Subcutaneous adipose tissue (tissue), 4 donors: ENCODE results near the gene TNNI3. TPM values are rescaled to one million over a fixed set of nuclear protein-coding genes. Genes with fewer than 3 reads are reported as not detected.

Experiments
- total RNA-seq, 4 donors: library from RNA; depleted of rRNA; stranded (reverse); fragments of >200 nt; gene quantifications; one replicate each; pipeline ENCODE4 v1.1.0, GENCODE V29; 2016
- TF ChIP-seq, protein P1 (sequence below): fragments of 450-650 bp; IDR thresholded peaks from one replicate; pipeline ENCODE4 v1.5.1; 2016; ENCODE audit warnings: low read depth, mild to moderate bottlenecking, control low read depth, antibody characterized with exemption, moderate library complexity

The TNNI3 gene
- total RNA-seq, 4 donors from 2014 or later: not detected

DNA sequence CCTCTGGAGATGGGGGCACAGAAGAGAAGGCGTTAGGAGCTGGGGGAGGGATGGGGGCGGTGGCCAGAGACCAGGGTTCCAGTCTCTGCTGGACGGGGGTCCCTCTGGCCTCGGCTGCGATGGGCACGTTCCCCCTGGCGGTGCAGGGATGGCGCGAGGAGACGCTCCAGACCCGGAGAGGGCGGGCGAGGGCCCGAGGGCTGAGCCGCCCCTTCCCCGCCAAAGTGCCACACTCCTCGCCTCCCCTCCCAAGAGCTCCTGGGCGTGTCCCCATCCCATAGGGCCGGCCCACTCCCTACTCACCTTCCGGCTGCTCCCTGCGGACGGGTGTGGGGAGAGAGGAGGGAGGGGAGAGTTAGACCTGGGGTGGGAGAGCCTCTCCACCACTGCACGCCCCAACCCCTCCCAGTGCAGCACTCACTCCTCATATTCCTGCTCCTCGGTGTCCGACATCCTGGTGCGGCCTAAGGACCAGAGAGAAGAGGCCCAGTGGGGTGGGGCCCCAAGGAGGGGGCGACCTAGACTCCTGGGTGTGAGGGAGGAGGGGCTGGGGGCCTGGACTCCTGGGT, 10.7 kb downstream of the TNNI3 start:
- TF ChIP-seq, protein P1, sequence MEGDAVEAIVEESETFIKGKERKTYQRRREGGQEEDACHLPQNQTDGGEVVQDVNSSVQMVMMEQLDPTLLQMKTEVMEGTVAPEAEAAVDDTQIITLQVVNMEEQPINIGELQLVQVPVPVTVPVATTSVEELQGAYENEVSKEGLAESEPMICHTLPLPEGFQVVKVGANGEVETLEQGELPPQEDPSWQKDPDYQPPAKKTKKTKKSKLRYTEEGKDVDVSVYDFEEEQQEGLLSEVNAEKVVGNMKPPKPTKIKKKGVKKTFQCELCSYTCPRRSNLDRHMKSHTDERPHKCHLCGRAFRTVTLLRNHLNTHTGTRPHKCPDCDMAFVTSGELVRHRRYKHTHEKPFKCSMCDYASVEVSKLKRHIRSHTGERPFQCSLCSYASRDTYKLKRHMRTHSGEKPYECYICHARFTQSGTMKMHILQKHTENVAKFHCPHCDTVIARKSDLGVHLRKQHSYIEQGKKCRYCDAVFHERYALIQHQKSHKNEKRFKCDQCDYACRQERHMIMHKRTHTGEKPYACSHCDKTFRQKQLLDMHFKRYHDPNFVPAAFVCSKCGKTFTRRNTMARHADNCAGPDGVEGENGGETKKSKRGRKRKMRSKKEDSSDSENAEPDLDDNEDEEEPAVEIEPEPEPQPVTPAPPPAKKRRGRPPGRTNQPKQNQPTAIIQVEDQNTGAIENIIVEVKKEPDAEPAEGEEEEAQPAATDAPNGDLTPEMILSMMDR: no peak

DNA sequence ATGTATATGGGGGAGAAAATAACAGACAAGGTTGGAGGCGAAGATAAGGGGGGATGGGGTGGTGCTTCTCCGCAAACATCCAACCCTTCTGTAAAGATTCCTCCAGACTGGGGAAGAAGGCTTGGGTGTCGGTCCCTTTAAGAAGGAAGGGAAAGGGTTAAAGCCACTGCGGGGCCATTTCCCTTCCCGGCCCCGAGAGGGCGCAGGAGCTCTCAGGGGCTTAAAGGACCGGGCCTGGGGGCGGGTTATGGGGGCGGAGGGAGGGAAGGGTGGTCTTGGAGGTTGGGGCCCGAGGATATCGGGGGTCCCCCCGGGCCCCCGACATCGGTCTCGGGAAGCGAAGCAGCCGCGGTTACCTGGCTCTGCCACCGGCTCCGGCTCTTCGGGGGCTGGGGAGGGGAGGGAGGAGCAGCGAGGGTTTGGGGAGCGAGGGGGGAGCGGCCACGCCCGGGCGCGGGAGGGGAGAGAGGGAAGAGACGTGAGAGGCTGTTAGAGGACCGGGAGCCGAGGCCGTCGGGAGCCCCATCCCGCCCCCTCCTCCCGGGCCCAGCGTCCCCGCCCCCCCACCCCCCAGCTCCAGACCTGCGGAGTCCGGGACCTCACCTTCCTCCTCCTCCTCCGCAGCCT, 11.3 kb downstream of the TNNI3 start:
- TF ChIP-seq, protein P1: no peak

- TF ChIP-seq, protein P1: no peak
These were observed 12.3 kb downstream of the TNNI3 start for GRCh38 chr19:55145232-55145631.

DNA sequence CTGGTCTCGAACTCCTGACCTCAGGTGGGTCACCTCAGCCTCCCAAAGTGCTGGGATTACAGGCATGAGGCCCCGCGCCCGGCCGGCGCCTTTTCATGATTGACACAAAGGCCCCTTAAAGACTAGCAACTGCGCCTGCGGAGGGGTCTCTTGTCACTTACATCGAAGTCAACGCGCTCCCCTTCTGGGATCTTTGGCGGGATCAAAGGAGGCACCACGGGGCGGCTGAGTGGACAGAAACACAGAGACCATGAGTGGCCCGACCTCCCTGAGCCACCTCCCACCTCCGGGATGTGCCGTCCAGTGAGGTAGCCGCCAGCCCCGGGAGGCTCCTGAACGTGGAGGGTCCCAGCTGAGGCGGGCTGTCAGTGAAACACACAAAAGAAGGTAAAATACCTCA, 15.8 kb downstream of the TNNI3 start:
- TF ChIP-seq, protein P1: no peak

DNA sequence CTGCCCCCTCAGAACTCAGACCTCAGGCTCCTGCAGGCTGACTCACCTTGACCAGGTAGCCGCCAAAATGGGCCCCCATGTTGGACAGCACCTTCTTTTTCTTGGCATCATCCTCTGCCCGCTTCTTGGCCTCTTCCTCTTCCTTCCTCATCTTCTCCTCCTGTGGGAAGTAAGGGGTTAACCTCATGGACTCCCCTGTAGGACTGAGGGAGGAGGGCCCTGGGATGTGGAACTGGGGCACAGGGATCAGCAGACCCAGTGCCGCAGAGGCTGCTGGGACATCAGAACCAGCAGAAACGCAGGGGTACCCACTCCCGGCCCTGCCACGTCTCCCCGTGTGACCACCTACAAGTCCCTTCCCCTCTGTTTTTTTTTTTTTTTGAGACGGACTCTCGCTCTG, 19.6 kb downstream of the TNNI3 start:
- TF ChIP-seq, protein P1: no peak

DNA sequence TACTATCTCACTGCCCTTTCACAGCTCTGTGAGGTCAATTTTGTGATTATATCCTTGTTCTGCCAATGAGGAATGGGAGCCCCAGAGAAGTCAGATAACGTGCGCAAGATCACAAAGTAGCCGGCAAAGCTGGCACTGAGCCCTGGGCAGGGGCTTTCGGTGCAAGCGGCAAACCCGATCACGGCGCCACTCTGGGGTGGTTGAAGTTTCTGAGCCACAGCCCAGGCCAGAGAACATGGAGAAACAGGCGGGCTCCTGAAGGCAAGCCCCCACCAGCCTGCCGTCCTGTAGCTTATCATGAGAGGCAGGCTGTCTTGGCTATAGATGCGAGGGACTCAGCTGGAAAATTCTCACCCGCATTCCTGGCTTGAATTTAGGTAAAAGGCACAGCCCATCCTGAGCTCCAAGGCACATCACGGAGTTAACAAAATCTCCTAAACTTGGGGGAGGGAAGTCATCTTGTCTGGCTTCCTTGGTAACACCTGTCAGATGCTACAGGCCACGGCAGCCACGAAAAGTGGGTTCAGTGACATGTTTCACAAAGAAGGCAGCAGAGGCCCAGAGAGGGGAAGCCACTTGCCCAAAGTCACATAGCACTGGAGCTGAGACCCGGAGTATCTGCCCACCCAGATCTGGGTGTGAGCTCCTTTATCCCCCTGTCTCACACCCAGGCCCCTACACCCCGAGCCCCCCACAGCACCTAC, 21.0 kb downstream of the TNNI3 start:
- TF ChIP-seq, protein P1: no peak

- TF ChIP-seq, protein P1: no peak
These were observed 22.8 kb downstream of the TNNI3 start for GRCh38 chr19:55134736-55135135.
